MCF 10A (cell line): Measurements from ENCODE around the gene WWOX. TPM values are rescaled to one million over a fixed set of nuclear protein-coding genes. Genes with fewer than 3 reads are reported as not detected.

Source experiments
- BruUV-seq: library from RNA; stranded (reverse); fragments of 400-500 nt; replicated peaks from 2 replicates; lab custom pipeline; 2021; lab: Mats Ljungman, UMichigan
- CTCF ChIA-PET: fragments of 300-600 bp; sonication (Branson Sonifier 250); formaldehyde crosslinking; extraction: SDS; loops from one replicate; lab custom pipeline; 2021; ENCODE audit warnings: antibody characterized with exemption, inconsistent platforms; lab: Yijun Ruan, JAX
- POLR2A ChIA-PET: fragments of 300-600, 350-650 bp; sonication (Branson Sonifier 250); formaldehyde crosslinking; extraction: SDS; loops from one replicate; lab custom pipeline; 2020; ENCODE audit warnings: antibody characterized with exemption, inconsistent platforms; lab: Yijun Ruan, JAX
- DNase-seq: peaks from one replicate; pipeline ENCODE4 v3.0.0-alpha.2; 2018; ENCODE audit not compliant: unreplicated experiment
- H3K27ac Mint-ChIP-seq: one replicate; pipeline ENCODE4 v1.8.0; 2022; ENCODE audit warnings: mild to moderate bottlenecking, low read depth, mixed read lengths; ENCODE audit not compliant: unreplicated experiment
- H3K27me3 Mint-ChIP-seq: one replicate; pipeline ENCODE4 v1.8.0; 2022; ENCODE audit warnings: mixed read lengths; ENCODE audit not compliant: insufficient read depth, unreplicated experiment
- H3K36me3 Mint-ChIP-seq: one replicate; pipeline ENCODE4 v1.8.0; 2022; ENCODE audit warnings: mild to moderate bottlenecking, moderate library complexity, mixed read lengths; ENCODE audit not compliant: insufficient read depth, unreplicated experiment
- H3K4me1 Mint-ChIP-seq: one replicate; pipeline ENCODE4 v1.8.0; 2022; ENCODE audit warnings: mixed read lengths; ENCODE audit not compliant: insufficient read depth, unreplicated experiment
- H3K4me3 Mint-ChIP-seq: one replicate; pipeline ENCODE4 v1.8.0; 2022; ENCODE audit warnings: mild to moderate bottlenecking, moderate library complexity, mixed read lengths; ENCODE audit not compliant: unreplicated experiment
- H3K9me3 Mint-ChIP-seq: one replicate; pipeline ENCODE4 v1.8.0; 2022; ENCODE audit warnings: mixed read lengths; ENCODE audit not compliant: unreplicated experiment
- intact Hi-C: fragments of 100-400 bp; cut with micrococcal nuclease; formaldehyde crosslinking; loops from 2 replicates; pipeline ENCODE4 v1.14.1; 2022
- total RNA-seq: library from RNA; stranded (reverse); gene quantifications from 2 replicates; pipeline ENCODE4 v1.2.3, GENCODE V29; 2022
- TF ChIP-seq, protein P1 (sequence below): fragments of 200-600 bp; IDR thresholded peaks from one replicate; pipeline ENCODE4 v1.8.0; 2022; ENCODE audit warnings: antibody characterized with exemption, mild to moderate bottlenecking; ENCODE audit not compliant: unreplicated experiment

Gene WWOX
- total RNA-seq, 1 experiment from 2014 or later: 18.1 TPM

DNA sequence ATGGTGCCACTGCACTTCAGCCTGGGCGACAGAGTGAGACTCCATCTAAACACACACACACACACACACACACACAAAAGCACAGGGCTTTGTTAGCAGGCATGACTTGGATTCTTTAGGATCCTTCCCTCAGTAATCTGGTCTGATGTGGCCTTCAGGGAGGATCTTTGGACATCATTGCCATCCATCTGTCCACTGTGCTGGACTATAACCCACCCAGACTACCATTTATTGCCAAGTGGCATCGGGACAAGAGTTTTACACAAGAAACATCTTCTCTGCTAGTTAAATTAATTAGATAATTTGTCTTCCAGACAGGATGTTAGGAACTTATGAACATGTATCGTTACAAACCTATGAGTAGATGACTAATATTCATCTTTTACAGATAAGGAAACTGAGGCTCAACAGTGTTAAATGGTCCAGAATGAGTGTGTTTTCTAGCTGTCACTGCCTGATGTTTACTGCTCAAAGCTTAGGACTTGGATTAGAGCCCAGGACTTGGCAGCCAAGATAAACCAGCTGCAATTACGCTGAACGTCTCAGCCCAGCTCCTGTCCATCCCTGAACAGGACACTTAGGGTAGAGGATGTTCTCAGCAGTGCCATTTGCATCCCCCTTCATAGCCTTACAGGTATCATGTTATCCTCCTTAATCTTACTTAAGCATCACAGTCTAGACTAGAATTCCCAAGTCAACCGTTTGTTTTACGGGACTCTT is 285.8 kb downstream of the WWOX start:
- TF ChIP-seq, protein P1, sequence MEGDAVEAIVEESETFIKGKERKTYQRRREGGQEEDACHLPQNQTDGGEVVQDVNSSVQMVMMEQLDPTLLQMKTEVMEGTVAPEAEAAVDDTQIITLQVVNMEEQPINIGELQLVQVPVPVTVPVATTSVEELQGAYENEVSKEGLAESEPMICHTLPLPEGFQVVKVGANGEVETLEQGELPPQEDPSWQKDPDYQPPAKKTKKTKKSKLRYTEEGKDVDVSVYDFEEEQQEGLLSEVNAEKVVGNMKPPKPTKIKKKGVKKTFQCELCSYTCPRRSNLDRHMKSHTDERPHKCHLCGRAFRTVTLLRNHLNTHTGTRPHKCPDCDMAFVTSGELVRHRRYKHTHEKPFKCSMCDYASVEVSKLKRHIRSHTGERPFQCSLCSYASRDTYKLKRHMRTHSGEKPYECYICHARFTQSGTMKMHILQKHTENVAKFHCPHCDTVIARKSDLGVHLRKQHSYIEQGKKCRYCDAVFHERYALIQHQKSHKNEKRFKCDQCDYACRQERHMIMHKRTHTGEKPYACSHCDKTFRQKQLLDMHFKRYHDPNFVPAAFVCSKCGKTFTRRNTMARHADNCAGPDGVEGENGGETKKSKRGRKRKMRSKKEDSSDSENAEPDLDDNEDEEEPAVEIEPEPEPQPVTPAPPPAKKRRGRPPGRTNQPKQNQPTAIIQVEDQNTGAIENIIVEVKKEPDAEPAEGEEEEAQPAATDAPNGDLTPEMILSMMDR: no peak
- Mint-ChIP-seq H3K4me1 (no peaks in the 10 kb centered on the region), H3K4me3 (no peak overlapping the region), H3K36me3 (no peaks in the 10 kb centered on the region), H3K9me3 (no peaks in the 10 kb centered on the region), H3K27me3 (no peaks in the 10 kb centered on the region), H3K27ac (no peak overlapping the region)
- BruUV-seq: no TSS peak
- intact Hi-C loops: no loop called here
- DNase-seq: no peak
- POLR2A ChIA-PET: no interaction called here
- CTCF ChIA-PET: no interaction called here

DNA sequence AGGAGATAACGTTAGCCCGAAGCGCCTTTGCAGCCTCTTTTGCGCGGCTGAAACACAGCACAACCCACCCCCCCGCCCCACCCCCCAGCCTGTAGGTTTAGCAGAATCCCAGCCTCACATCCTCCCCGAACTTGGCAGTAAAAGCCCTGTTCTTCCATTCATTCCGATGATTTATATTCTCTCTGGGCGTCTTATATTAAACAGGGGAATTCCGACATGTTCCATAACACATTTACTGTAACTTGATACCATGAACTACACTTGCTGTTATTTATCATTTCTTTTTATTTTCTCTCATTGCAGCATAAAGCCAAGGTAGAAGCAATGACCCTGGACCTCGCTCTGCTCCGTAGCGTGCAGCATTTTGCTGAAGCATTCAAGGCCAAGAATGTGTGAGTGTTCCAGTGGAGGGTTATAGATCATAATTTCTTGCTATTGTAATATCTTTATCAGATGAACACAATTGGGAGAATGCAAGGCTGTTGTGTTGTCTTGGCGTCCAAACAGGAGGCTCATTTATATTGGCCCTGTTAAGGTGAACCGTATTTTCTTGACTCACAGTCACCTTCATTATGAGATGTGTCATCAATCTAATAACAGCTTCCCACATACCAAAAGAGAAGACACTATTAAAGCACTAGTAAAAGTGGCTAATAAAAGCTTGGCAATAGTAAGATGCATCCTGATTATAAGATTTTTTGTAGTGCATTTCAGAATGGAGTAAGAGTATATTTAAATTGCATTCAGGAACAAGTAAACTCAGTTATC is 287.3 kb downstream of the WWOX start:
- BruUV-seq: no TSS peak
- DNase-seq: no peak
- Mint-ChIP-seq H3K4me3 (no peak overlapping the region), H3K9me3 (no peaks in the 10 kb centered on the region), H3K36me3 (no peaks in the 10 kb centered on the region), H3K4me1 (no peaks in the 10 kb centered on the region), H3K27ac (no peak overlapping the region), H3K27me3 (no peaks in the 10 kb centered on the region)
- TF ChIP-seq, protein P1: no peak
- CTCF ChIA-PET: no interaction called here
- POLR2A ChIA-PET: no interaction called here
- intact Hi-C loops: no loop called here

DNA sequence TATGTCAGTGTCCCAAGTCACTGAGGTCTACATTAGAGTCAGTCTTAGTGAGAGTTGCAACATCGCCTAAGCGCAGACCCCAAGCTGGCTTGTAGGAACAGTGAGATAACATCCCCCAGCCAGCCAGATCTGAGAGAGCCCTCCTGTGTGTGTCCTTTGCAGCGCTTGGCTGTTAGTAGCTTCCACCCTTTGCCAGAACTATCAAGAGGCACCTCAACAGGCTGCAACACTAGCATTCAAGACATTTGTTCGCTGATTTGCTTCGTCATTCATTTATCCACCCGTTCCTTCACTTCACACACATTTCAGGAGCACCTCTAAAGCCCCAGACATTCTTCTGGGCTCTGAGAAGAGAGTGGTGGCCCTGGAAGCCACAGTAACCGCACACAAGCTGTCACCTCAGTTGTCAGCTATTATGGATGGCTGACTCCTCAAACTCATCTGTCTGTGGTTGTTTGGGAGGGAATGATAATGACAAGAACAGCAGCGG is 289.6 kb downstream of the WWOX start:
- CTCF ChIA-PET: no interaction called here
- no peak for DNase-seq
- POLR2A ChIA-PET: interaction anchor here (0.7 kb wide), 1 partner anchor 287 kb away, joined by 3 read pairs; no protein-coding TSS in a partner anchor
- H3K4me1 Mint-ChIP-seq: no peaks in the 10 kb centered on the region
- no peaks in the 10 kb centered on the region for H3K27me3 Mint-ChIP-seq
- no peaks in the 10 kb centered on the region for H3K9me3 Mint-ChIP-seq
- no TSS peak for BruUV-seq
- H3K27ac Mint-ChIP-seq: no peak overlapping the region
- H3K36me3 Mint-ChIP-seq: no peaks in the 10 kb centered on the region
- TF ChIP-seq, protein P1: no peak
- no peak overlapping the region for H3K4me3 Mint-ChIP-seq
- intact Hi-C loops: no loop called here

DNA sequence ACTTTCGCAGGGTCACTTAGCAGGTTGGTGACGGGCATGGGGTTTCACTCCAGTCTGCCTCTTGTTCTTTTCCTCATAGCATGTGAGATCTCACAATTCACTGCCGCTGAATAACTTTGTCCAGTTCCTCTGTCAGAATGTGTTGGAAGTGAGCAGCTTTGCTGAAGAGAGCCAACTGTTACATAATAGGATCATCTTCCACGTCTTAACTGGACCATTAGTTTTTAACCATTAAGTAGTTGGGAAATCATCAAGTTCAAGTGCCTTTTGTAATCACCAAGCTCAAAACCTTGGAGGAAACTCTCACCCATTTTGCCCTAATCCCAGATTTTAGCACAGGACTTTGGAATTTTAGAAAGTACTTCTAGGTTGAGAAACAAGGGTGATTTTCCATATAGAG is 290.6 kb downstream of the WWOX start:
- Mint-ChIP-seq H3K27ac (no peak overlapping the region), H3K4me1 (no peaks in the 10 kb centered on the region), H3K4me3 (no peak overlapping the region), H3K27me3 (no peaks in the 10 kb centered on the region), H3K9me3 (no peaks in the 10 kb centered on the region), H3K36me3 (no peaks in the 10 kb centered on the region)
- no TSS peak for BruUV-seq
- ChIA-PET POLR2A (no interaction called here), CTCF (no interaction called here)
- TF ChIP-seq, protein P1: no peak
- DNase-seq: no peak
- intact Hi-C loops: no loop called here
